ENCODE data around the gene IGLL5.

Gene IGLL5

GRCh38 chr22:22887621-22888503 lies at the start of gene IGLL5:
TSS of gene IGLL5 (plus strand) at chr22:22887816. CDS start at chr22:22888054, 238 bp downstream.
- no peak for DNase-seq

- no peak for DNase-seq
Observed at GRCh38 chr22:22838148-22838786, 49.3 kb upstream of the IGLL5 start.

- DNase-seq, result no peak
Observed at GRCh38 chr22:22839570-22840314, 47.9 kb upstream of the IGLL5 start.

GRCh38 chr22:22840780-22841179 lies 46.8 kb upstream of the IGLL5 start:
- DNase-seq, result peak; percentile 73

- no peak for DNase-seq
Observed at GRCh38 chr22:22841598-22841997, 46.0 kb upstream of the IGLL5 start.

- DNase-seq, result no peak
Observed at GRCh38 chr22:22842085-22842484, 45.5 kb upstream of the IGLL5 start.

- no peak for DNase-seq
Observed at GRCh38 chr22:22843848-22844247, 43.8 kb upstream of the IGLL5 start.

GRCh38 chr22:22847241-22847640 lies 40.4 kb upstream of the IGLL5 start:
- no peak for DNase-seq

GRCh38 chr22:22848364-22848866 lies 39.2 kb upstream of the IGLL5 start:
- peak; percentile 80 for DNase-seq

- no peak for DNase-seq
Observed at GRCh38 chr22:22849640-22850610, 37.7 kb upstream of the IGLL5 start.

GRCh38 chr22:22851969-22852368 lies 35.6 kb upstream of the IGLL5 start:
- DNase-seq, result no peak

- DNase-seq, result no peak
Observed at GRCh38 chr22:22853713-22854112, 33.9 kb upstream of the IGLL5 start.

- DNase-seq, result no peak
Observed at GRCh38 chr22:22854466-22854865, 33.1 kb upstream of the IGLL5 start.

GRCh38 chr22:22855085-22855484 lies 32.5 kb upstream of the IGLL5 start:
- no peak for DNase-seq

- peak; percentile 39 for DNase-seq
Observed at GRCh38 chr22:22855617-22856308, 31.9 kb upstream of the IGLL5 start.

GRCh38 chr22:22856364-22856763 lies 31.3 kb upstream of the IGLL5 start:
- DNase-seq, result no peak

GRCh38 chr22:22856885-22857606 lies 30.6 kb upstream of the IGLL5 start:
- DNase-seq, result no peak

- DNase-seq, result no peak
Observed at GRCh38 chr22:22857607-22858558, 29.7 kb upstream of the IGLL5 start.

- no peak for DNase-seq
Observed at GRCh38 chr22:22858559-22858937, 29.1 kb upstream of the IGLL5 start.

- DNase-seq, result no peak
Observed at GRCh38 chr22:22863001-22863400, 24.6 kb upstream of the IGLL5 start.

Measured in OCI-M1 (cell line).